Activated T-helper 9 cell treated with anti-CD3 and anti-CD28 coated beads, Interleukin-2, amount 50 U/mL, for 16 hours (primary cell): Measurements from ENCODE around the gene TRMT5.
A peak's percentile ranks its signal among the peaks of the same experiment; 100 is the strongest.

Experiments
- DNase-seq: peaks from one replicate; pipeline ENCODE4 v3.0.0-alpha.2; 2020; ENCODE audit warnings: low read depth

The TRMT5 gene

DNA sequence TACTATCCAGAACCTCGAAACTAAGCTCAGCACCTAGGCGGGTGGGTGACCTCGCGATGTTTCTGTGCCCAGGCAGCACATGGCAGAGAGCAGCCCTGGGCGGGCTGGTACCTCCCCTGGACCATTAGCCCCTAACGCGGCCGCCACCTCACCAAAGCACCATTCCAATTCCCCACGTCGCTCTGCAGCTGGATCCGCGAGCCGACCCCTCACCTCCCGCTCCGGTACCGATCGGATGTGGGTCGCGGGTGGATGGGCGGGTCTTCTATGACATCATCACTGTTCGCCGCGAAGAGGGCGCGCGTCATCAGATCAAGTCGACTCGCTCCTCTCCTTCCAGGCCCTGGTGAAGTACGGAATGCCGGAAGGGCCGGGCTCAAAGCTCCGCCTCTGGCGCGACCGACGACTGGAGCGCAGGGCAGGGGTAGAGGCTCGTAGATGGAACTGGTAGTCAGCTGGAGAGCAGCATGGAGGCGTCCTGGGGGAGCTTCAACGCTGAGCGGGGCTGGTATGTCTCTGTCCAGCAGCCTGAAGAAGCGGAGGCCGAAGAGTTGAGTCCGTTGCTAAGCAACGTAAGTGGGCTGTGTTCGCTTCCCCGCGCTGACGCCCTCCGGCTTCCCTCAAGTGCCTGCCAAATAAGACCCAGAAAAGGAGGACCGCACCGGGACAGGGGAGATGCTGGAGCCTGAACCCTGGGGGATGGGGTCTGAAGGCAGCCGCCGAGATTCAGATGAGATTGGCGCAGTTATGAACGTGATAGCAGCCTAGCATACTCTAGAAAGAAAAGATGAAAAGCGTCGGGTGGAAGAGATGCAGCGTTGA, at the start of gene TRMT5, which contains the start of gene SLC38A6:
TRMT5 (minus strand) TSS at position 269 of the 822 bp plus-strand sequence; CDS start at position 163, 106 bp downstream.
SLC38A6 (plus strand) TSS at position 435 of the 822 bp plus-strand sequence; CDS start at position 468, 33 bp downstream.
- DNase-seq, result peak; percentile 84

DNA sequence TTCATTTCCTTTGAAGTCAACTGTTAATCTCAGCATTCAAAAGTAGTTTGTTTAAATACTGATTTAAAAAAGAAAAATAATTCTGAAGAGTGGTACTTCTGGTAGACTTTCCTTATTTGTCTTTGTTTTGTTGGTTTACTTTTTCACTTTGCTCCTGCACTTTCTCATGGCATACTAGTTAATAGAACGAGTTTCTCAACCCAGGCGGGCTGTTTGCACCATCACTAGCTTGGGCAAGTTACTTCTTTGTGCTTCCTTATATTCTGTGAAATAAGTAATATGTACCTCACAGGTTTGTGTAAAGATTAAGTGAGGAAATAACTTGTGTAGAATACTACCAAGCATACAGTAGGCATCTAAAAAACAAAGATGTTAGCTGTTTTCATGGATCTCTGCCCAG, 45.6 kb upstream of the TRMT5 start:
- DNase-seq, result no peak

GRCh38 chr14:61025251-61026223, 44.7 kb upstream of the TRMT5 start:
- DNase-seq, result peak; percentile 7

DNA sequence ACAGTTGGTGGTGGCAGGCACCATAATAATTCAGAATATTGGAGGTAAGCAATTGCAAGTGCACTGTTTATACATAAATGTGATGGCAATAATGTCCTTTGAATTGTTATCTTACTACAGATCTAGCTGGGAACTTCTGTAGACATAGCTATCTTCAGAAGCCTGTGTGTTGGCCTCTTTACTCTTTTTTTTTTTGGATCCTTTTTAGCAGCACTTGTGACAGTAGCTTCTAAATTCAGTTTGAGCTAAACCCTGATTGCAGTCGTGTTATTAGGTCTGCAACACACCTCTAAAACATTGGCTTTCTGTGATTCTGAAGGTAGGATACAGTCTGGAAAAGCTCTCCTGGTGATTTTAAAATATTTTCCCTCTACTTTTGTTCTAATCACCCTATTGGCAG, 38.7 kb upstream of the TRMT5 start:
- no peak for DNase-seq

DNA sequence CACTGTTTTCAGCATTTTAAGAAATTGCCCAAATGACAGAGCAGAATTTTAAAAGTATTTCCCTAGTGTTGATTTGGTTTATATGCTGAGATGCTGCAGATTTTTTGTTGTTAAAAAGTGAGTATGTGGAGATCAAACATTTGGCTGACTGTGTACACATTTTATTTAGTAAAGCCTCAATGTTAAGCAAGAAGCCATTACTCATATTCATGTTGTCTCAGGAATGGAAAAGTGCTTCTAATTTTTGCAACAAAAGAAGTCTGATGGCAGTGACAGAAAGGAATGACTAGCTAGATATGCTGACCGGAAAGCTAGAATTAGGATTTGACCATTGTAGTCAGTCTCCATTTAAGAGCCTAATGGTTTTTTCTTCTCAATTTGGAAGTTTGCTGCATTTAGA, 22.7 kb upstream of the TRMT5 start:
- DNase-seq, result no peak

- DNase-seq, result no peak
Measured at GRCh38 chr14:60999536-60999935, 18.7 kb upstream of the TRMT5 start.

DNA sequence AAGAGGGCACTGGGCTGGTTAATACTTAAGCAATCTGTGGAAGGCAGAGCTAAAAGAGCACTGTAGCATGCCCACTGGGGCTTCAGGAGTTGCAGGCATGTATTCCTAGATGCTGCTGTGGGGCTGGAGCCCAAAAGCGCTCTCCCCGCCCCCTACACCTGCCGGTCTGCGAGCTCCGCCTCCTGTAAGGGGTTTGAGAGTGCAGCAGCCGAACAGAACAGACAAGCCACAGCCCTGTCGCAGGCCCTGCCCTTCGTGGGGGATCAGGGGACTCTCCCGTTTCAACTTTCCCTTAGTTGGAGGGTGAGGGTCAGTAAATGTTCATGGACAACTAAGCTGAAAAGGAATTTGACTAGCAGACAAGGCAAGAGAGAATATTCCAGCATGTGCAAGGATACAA, 17.7 kb upstream of the TRMT5 start:
- no peak for DNase-seq

- DNase-seq, result no peak
Measured at GRCh38 chr14:60989599-60989998, 8.7 kb upstream of the TRMT5 start.

GRCh38 chr14:60986500-60986899, 5.6 kb upstream of the TRMT5 start:
- no peak for DNase-seq

DNA sequence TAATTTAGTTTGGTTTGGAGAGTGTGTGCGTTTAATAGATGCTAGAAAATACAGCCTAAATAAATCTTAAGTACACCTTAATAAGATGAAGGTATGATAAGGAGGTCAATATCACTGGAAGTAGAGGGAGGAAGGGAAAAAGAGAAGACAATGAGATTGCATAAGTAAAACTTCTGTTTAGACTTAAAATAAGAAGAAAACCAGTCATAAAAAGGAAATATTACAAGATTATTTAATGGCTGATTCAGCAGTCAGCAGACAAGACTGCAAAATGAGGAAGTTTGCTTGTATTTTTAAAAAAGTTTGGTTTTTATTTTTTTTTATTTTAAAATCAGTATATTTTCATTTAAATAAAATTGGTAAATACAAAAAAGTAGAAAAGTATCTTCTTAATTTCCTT, 3.3 kb upstream of the TRMT5 start:
- DNase-seq, result no peak

GRCh38 chr14:60981633-60982455, 965 bp upstream of the TRMT5 start:
- no peak for DNase-seq

- no peak for DNase-seq
Measured at GRCh38 chr14:60977847-60978246, 3.0 kb downstream of the TRMT5 start.

DNA sequence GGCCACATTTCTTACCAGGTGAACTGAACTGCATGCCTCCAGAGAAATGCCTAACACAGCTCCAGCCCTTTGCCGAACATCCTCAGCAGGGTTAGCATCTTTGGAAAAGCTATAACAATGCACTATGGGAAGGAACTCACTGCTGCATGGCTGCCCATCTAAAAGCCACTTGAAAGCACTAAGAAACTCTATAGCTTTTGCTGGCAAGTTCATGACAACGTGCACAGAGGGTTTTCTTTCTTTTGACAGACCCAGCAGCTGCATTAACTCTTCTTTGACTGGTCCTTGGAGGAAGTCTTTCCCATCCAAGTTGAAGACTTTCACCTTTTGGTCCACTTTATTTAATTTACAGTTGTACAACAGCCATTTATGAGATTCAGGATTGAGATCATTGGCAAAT, 5.3 kb downstream of the TRMT5 start:
- DNase-seq, result no peak

DNA sequence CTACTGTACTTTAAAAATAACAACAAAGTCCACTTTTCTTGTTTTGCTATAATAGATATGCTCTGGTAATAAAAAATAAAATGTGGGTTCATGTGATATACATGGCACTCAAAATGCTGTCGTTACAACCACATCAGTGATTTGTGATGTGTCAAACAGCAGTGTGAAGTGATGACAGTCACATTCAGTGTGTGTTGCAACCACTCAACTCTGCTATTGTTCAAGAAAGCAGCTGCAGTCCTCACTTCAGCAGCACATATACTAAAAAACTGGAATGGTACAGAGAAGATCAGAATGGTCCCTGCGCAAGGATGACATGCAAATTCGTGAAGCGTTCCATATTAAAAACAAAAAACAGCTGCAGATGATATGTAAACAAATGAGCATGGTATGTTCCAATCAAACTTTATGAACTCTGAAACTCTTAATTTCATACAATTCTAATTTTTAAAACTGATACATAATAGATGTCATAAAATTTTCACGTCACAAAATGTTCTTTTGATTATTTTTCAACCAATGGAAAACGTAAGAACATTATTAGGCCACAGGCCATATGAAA, 6.7 kb downstream of the TRMT5 start:
- DNase-seq, result no peak

DNA sequence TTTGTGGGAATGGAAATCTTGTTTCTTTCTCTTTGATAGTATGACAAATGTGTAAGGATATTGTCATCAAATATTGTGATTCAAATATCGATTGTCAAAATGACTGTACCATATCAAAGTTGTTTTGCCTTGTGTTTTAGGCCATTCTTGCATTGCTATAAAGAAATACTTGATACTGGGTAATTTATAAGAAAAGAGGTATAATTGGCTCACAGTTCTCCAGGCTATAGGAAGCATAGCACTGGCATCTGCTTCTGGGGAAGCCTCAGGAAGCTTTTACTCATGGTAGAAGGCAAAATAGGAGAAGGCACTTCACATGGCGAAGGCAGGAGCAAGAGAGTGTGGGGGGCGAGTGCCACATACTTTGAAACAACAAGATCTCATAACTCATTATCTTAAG, 7.8 kb downstream of the TRMT5 start:
- no peak for DNase-seq

GRCh38 chr14:60972295-60972694, 8.6 kb downstream of the TRMT5 start:
- DNase-seq, result no peak

GRCh38 chr14:60971271-60971670, 9.6 kb downstream of the TRMT5 start:
- DNase-seq, result no peak

DNA sequence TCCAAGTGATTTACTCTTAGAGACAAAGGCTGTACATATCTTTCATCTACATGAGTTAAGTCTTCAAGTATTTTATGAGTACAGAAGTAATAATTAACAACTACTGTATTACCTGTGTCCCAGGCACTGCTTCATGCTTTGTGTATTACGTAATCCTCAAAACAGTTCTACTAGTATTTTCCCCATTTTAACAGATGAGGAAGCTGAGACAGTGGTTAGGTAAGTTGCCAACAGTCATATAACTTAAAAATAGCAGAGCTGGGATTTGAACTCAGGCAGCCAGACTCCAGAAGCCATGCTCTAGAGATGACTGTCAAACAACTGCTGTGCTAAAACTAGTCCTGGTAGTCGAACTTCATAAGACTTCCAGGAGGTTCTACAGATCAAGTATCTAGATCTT, 10.7 kb downstream of the TRMT5 start:
- no peak for DNase-seq

DNA sequence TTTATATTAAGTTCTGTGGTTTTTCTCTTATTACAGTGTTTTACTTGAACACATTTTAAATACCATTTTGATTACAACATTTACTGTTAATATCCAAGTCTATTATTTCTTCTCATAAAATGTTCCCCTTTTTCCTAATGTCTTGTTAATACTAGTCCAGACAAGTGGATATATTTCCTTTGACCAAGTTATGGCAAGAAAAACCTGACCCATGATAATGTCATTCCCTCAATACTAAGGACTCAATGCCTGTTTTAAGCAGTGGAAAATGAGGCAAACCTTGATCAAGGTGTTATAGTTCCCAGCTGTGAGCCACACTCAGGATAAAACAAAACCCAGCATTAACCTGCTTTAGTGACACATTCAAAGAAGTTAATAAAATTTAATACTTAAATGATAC, 12.2 kb downstream of the TRMT5 start:
- DNase-seq, result no peak

- DNase-seq, result no peak
Measured at GRCh38 chr14:60968099-60968498, 12.8 kb downstream of the TRMT5 start.

DNA sequence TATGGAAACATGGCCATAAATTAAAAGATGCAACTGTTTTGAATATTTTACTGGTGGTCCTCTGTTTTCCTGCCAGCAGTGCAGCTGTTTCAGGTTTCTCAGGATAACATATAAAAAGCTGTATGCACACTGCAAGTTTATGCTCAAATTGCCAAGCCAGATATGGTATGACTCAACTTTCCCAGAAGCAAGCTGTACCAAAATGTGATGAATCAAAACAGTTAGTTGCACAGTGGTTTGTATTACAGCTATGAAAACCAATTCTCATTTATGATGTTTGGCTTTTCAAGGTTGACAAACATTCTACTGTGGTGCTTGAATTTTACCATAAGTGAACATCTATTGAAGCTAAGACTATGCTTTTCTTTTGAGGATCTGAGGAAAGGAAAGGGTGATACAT, 15.5 kb downstream of the TRMT5 start:
- DNase-seq, result no peak

GRCh38 chr14:60964904-60965303, 16.0 kb downstream of the TRMT5 start:
- no peak for DNase-seq
